Measurements from ENCODE around the gene BCL6. TPM values are rescaled to one million over a fixed set of nuclear protein-coding genes. Genes with fewer than 3 reads are reported as not detected.
A peak's percentile ranks its signal among the peaks of the same experiment; 100 is the strongest.

Gene BCL6
- total and polyA plus RNA-seq, 2 experiments from 2014 or later: 32.0 to 46.5 TPM

DNA sequence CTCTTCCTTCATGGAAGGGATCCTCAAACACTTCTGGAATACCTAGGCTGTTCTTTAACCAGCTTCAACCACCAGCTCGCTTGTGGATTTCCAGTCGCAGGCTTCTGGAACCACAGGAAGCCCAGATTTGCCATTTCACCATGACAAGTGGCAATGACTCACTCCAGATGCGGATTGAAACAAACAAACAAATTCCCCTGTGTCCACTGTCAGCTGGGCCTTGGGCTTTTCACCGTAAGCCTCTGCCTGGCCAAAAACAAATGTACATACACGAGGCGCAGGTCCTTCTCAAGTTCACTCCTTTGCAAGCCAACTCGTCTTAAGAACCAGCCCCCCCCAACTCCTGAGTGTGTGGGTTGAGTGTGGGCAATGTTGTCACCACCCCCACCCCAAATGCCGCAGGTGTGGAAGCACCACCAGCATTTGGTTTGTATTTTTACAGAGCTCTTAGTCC is 8.8 kb downstream of the BCL6 start:
- H3K9me3 ChIP-seq (ENCODE audit: low read depth): no peaks in the 10 kb centered on the region
- H3K27ac ChIP-seq: no peak overlapping the region
- peaks cover 5% of the 10 kb centered on the region for H3K36me3 ChIP-seq (replicated peaks; ENCODE audit: insufficient read depth, low read depth)
- H3K4me1 ChIP-seq (ENCODE audit: insufficient read depth): peaks cover 29% of the 10 kb centered on the region
- no peak for DNase-seq (ENCODE audit: low spot score)
- 72% methylated on average over 8 of the region's 8 CpGs for WGBS (ENCODE audit: low lambda C conversion rate, missing lambda C conversion rate)
- H3K4me2 ChIP-seq: peak overlapping the region; percentile 94
- H2AFZ ChIP-seq: no peak overlapping the region
- H4K20me1 ChIP-seq (ENCODE audit: insufficient read depth, poor library complexity, severe bottlenecking): peaks cover 58% of the 10 kb centered on the region
- H3K9me2 ChIP-seq (replicated peaks; ENCODE audit: insufficient read depth): no peaks in the 10 kb centered on the region
- peaks cover 79% of the 10 kb centered on the region for H3K79me2 ChIP-seq
- no peaks in the 10 kb centered on the region for H3K27me3 ChIP-seq
- no peak overlapping the region for H3K4me3 ChIP-seq
- TF ChIP-seq EZH2 (IDR thresholded peaks at IDR 0.05; ENCODE audit: borderline replicate concordance): no peak
- TF ChIP-seq, protein P1, sequence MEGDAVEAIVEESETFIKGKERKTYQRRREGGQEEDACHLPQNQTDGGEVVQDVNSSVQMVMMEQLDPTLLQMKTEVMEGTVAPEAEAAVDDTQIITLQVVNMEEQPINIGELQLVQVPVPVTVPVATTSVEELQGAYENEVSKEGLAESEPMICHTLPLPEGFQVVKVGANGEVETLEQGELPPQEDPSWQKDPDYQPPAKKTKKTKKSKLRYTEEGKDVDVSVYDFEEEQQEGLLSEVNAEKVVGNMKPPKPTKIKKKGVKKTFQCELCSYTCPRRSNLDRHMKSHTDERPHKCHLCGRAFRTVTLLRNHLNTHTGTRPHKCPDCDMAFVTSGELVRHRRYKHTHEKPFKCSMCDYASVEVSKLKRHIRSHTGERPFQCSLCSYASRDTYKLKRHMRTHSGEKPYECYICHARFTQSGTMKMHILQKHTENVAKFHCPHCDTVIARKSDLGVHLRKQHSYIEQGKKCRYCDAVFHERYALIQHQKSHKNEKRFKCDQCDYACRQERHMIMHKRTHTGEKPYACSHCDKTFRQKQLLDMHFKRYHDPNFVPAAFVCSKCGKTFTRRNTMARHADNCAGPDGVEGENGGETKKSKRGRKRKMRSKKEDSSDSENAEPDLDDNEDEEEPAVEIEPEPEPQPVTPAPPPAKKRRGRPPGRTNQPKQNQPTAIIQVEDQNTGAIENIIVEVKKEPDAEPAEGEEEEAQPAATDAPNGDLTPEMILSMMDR (IDR thresholded peaks at IDR 0.05; ENCODE audit: poor library complexity): no peak
- TF ChIP-seq EZH2phosphoT487 (IDR thresholded peaks at IDR 0.05; ENCODE audit: low read depth, severe bottlenecking, unreplicated experiment): no peak

DNA sequence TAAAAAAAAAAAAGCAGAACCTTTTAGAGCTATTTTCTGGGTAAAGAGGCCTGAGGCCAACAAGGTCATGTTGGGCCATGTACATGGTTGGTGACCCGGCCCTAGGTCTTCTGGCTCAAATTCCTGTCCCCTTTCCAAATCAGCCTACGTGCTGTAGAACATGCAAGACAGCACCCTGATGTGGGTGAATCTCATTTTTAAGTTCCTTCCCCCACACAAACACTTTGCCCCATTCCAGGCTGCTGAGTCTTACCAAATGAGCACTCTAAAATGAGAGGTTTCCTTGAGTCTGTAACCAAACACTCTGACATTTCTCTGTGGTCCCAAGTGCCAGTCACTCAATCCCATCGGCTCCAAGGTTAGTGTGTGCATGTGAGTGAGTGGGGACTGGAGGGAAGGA is 9.4 kb downstream of the BCL6 start:
- no peaks in the 10 kb centered on the region for H3K27me3 ChIP-seq
- no peaks in the 10 kb centered on the region for H3K9me3 ChIP-seq (ENCODE audit: low read depth)
- peaks cover 29% of the 10 kb centered on the region for H3K4me1 ChIP-seq (ENCODE audit: insufficient read depth)
- TF ChIP-seq, protein P1 (IDR thresholded peaks at IDR 0.05; ENCODE audit: poor library complexity): no peak
- TF ChIP-seq EZH2 (IDR thresholded peaks at IDR 0.05; ENCODE audit: borderline replicate concordance): no peak
- no peak for TF ChIP-seq EZH2phosphoT487 (IDR thresholded peaks at IDR 0.05; ENCODE audit: low read depth, severe bottlenecking, unreplicated experiment)
- H3K4me2 ChIP-seq: no peak overlapping the region
- peaks cover 74% of the 10 kb centered on the region for H3K79me2 ChIP-seq
- H3K9me2 ChIP-seq (replicated peaks; ENCODE audit: insufficient read depth): no peaks in the 10 kb centered on the region
- peaks cover 64% of the 10 kb centered on the region for H4K20me1 ChIP-seq (ENCODE audit: insufficient read depth, poor library complexity, severe bottlenecking)
- H3K36me3 ChIP-seq (replicated peaks; ENCODE audit: insufficient read depth, low read depth): peaks cover 5% of the 10 kb centered on the region
- no peak overlapping the region for H3K4me3 ChIP-seq
- no peak for DNase-seq (ENCODE audit: low spot score)
- no peak overlapping the region for H2AFZ ChIP-seq
- H3K27ac ChIP-seq: peak overlapping the region; percentile 13
- WGBS (ENCODE audit: low lambda C conversion rate, missing lambda C conversion rate): 88% methylated on average over 3 of the region's 3 CpGs

DNA sequence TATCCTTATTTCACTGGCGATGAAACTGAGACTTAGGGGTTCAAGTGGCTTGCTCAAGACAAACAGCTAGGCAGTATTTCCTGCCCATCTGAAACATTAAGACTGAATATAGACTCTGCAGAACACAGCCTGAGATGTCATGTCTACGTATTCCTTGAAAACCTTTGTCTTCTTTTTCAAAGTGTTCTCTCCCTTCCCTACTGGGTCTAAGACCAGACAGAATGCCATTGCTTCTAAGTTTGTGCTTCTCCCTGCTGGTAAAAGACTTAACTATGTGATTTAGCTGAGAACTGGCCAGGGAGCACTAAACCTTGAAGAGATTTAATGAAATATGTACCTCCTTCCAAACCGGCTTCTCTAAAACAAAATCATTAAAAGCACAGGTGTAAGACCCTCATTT is 9.9 kb downstream of the BCL6 start:
- Histone ChIP-seq H3K79me2 (peaks cover 70% of the 10 kb centered on the region), H3K4me2 (no peak overlapping the region), H3K4me3 (no peak overlapping the region)

More for the DNA sequence above, 9.9 kb downstream of the BCL6 start:
- Histone ChIP-seq H3K27me3 (no peaks in the 10 kb centered on the region), H3K9me2 (replicated peaks; ENCODE audit: insufficient read depth) (no peaks in the 10 kb centered on the region), H3K36me3 (replicated peaks; ENCODE audit: insufficient read depth, low read depth) (peaks cover 5% of the 10 kb centered on the region), H3K4me1 (ENCODE audit: insufficient read depth) (peaks cover 25% of the 10 kb centered on the region), H3K9me3 (ENCODE audit: low read depth) (no peaks in the 10 kb centered on the region), H4K20me1 (ENCODE audit: insufficient read depth, poor library complexity, severe bottlenecking) (peaks cover 63% of the 10 kb centered on the region), H3K27ac (no peak overlapping the region), H2AFZ (no peak overlapping the region)
- 99% methylated on average over 3 of the region's 3 CpGs for WGBS (ENCODE audit: low lambda C conversion rate, missing lambda C conversion rate)
- no peak for DNase-seq (ENCODE audit: low spot score)
- TF ChIP-seq EZH2phosphoT487 (IDR thresholded peaks at IDR 0.05; ENCODE audit: low read depth, severe bottlenecking, unreplicated experiment): no peak
- TF ChIP-seq, protein P1 (IDR thresholded peaks at IDR 0.05; ENCODE audit: poor library complexity): no peak
- no peak for TF ChIP-seq EZH2 (IDR thresholded peaks at IDR 0.05; ENCODE audit: borderline replicate concordance)

Data from hepatocyte (in vitro differentiated cells).